HG03103 (cell line): ENCODE results near the gene SYCE1.
"Not testable (repeated sequence)": the region's sequence is repeated elsewhere in the genome, so short reads cannot be mapped to it uniquely, and the experiment has no call there.

Experiments
- ATAC-seq: cut with Tn5 transposase; IDR thresholded peaks from one replicate; pipeline ENCODE4 v1.9.1; 2021; ENCODE audit warnings: low read depth; ENCODE audit not compliant: unreplicated experiment

Gene SYCE1

GRCh38 chr10:133564816-133565215, 567 bp downstream of the SYCE1 start:
- no peak for ATAC-seq

GRCh38 chr10:133559216-133559615, 6.2 kb downstream of the SYCE1 start:
- no peak for ATAC-seq

- ATAC-seq, result no peak
Measured at GRCh38 chr10:133557381-133557780, 8.0 kb downstream of the SYCE1 start.

GRCh38 chr10:133555521-133555920, 9.9 kb downstream of the SYCE1 start:
- ATAC-seq, result no peak

GRCh38 chr10:133554600-133554999, 10.8 kb downstream of the SYCE1 start:
- no peak for ATAC-seq

GRCh38 chr10:133544506-133544905, 20.9 kb downstream of the SYCE1 start:
- ATAC-seq, result no peak

GRCh38 chr10:133541441-133541975, 23.9 kb downstream of the SYCE1 start:
- not testable (repeated sequence) for ATAC-seq

GRCh38 chr10:133537546-133538545, 27.5 kb downstream of the SYCE1 start:
- no peak for ATAC-seq

GRCh38 chr10:133536198-133536597, 29.2 kb downstream of the SYCE1 start:
- ATAC-seq, result no peak

GRCh38 chr10:133534417-133534816, 31.0 kb downstream of the SYCE1 start:
- no peak for ATAC-seq

- no peak for ATAC-seq
Measured at GRCh38 chr10:133532871-133533270, 32.5 kb downstream of the SYCE1 start.

GRCh38 chr10:133530506-133530905, 34.9 kb downstream of the SYCE1 start:
- no peak for ATAC-seq

GRCh38 chr10:133529576-133529946, 35.8 kb downstream of the SYCE1 start:
- no peak for ATAC-seq

GRCh38 chr10:133528845-133529575, 36.4 kb downstream of the SYCE1 start:
- no peak for ATAC-seq

GRCh38 chr10:133528296-133528844, 37.0 kb downstream of the SYCE1 start:
- ATAC-seq, result no peak

- ATAC-seq, result no peak
Measured at GRCh38 chr10:133527771-133528271, 37.6 kb downstream of the SYCE1 start.

GRCh38 chr10:133526957-133527588, 38.3 kb downstream of the SYCE1 start, which contains the start of gene CYP2E1:
CYP2E1 (plus strand) TSS chr10:133527363; CDS start chr10:133527396, 33 bp downstream.
- ATAC-seq, result no peak

- no peak for ATAC-seq
Measured at GRCh38 chr10:133525444-133525843, 39.9 kb downstream of the SYCE1 start.

GRCh38 chr10:133523631-133524203, 41.7 kb downstream of the SYCE1 start:
- ATAC-seq, result no peak

GRCh38 chr10:133520193-133520738, 45.1 kb downstream of the SYCE1 start:
- ATAC-seq, result peak; percentile 93
